GM18502 (cell line): ENCODE results near the gene NOTUM.

Source experiments
- ATAC-seq: cut with Tn5 transposase; IDR thresholded peaks from one replicate; pipeline ENCODE4 v1.9.1; 2021; ENCODE audit warnings: mild to moderate bottlenecking; ENCODE audit not compliant: unreplicated experiment, poor library complexity

NOTUM gene

GRCh38 chr17:81941484-81942166 lies 19.4 kb downstream of the NOTUM start:
- no peak for ATAC-seq

DNA sequence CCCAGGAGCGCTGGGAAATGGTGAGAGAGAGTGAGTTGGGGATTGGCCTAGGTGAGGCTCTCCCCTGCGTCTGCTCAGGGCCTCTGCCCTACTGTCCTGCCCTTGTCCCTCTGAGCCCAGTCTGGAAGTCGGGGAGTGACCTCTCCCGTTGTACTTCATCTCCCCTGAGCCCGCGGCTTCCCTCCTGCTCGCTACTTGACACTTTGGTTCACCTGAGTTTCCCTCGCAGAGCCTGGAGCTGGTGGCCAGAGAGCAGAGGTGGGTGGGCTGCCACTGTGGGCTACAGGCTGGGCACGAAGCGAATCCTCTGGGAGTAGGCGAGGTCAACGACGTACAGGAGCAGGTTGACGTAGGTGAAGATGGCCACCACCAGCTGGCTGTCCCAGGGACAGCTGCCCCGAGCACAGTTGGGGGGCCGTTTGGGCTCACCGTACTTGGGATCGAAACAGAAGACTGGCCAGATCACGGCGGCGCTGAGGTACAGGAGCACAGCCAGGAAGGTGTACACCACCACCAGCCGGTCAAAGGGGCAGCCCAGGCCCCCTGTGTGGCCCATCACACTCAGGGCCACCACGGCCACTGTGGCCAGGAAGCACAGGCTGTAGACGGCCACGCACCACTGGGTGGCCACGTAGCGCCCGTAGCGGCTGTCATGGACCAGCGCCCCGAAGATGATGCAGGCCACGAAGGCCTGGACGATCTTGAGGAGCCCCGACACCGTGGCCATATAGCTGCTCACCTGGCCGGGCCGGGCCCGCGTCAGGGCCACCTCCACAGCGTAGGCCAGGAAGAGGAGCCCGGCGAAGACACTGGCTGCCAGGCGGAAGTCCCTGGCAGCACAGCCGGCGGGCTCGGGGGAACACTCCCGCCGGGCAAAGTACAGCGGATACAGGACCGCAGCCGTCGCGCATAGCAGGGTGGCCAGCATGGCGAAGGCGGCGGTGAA lies 20.2 kb downstream of the NOTUM start:
- ATAC-seq, result no peak

- ATAC-seq, result no peak
Observed at GRCh38 chr17:81939881-81940385, 21.1 kb downstream of the NOTUM start.

- ATAC-seq, result no peak
Observed at GRCh38 chr17:81939218-81939617, 21.8 kb downstream of the NOTUM start.

DNA sequence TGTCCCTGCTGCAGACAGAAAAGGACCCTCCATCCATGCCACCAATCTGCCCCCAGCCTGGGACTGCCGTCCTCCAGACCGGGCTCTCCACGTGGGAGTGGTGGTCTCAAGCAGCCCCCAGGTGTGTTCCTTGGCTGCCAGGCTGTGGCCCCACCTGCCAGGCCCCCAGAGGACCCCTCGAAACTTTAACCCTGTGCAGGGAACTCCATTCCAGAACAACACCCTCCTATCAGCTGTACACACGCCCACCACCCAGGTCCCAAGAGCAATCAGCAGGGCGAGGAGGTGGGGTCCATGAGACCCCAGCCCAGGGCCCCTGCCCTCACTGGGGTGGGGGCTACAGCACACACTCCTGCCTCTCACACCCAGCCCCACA lies 25.3 kb downstream of the NOTUM start:
- no peak for ATAC-seq

DNA sequence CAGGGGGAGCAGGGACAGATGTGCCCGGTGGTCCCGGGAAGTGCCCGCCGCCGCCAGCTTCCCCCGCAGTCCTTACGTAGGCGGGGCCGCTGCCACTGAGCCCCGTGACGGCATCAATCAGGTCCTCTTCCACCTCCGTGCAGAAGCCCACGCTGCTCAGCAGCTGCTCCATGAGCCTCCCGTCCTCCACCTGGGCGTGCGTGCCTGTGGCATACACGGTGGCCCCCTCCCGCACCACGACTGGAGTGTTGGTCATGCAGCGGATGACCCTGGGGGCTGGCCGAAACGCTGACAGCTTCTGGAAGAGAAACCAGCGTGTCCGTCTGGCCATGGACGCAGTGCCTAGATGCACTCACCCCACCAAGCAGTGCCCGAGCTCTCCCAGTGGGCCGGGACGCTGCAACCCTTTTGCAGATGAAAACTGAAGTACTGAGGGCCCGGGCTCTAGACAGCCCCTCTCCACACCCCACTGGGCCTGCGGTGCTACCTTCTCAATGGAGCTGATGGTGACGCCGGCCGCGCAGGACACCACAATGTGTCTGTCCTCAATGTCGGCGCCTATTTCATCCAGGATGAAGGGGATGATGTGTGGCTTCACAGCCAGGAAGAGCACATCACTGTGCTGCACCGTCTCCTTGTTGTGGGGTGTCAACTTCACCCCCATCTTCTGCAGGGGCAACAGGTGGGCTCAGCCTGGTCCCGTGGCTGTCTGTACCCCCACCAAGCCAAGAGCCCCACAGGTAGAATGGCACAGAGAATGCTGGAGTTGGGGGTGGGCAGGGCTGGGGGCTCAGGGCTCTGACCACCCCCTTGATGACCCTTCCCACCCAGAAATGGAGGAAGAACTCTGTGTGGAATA lies 25.9 kb downstream of the NOTUM start:
- ATAC-seq, result no peak

DNA sequence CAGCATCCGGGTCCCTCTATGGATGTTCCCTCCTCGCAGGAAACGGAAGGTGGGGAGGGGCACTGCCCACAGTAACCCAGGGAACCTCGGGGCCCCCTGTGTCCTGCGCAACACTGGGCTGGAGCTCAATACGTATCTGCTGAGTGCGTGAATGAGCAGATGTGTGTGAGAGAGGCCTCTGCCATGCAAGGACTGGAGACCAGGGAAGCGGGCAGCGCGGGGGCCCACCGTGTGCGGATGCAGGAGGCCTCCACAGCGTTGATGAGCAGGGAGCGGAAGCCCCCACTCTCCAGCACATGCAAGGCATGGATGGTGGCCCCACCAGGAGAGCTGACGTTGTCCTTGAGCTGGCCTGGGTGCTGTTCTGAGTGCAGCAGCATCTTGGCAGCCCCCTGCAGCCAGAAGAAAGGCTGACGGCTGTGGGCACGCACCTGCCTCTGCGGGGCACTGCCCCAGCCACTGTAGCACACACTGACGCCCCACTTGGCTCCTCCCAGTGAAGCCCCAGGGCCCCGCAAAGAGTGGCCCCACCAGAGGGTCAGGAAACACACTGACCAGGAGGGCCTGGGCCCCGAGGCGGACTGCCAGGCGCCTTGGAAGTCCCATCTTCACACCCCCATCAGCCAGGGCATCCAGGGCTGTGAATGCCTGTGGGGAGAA lies 26.8 kb downstream of the NOTUM start:
- ATAC-seq, result no peak

- ATAC-seq, result no peak
Observed at GRCh38 chr17:81933178-81933699, 27.7 kb downstream of the NOTUM start.

GRCh38 chr17:81932333-81932983 lies 28.5 kb downstream of the NOTUM start:
- ATAC-seq, result no peak

- ATAC-seq, result no peak
Observed at GRCh38 chr17:81931557-81932332, 29.2 kb downstream of the NOTUM start.

GRCh38 chr17:81931189-81931556 lies 29.8 kb downstream of the NOTUM start:
- ATAC-seq, result no peak

DNA sequence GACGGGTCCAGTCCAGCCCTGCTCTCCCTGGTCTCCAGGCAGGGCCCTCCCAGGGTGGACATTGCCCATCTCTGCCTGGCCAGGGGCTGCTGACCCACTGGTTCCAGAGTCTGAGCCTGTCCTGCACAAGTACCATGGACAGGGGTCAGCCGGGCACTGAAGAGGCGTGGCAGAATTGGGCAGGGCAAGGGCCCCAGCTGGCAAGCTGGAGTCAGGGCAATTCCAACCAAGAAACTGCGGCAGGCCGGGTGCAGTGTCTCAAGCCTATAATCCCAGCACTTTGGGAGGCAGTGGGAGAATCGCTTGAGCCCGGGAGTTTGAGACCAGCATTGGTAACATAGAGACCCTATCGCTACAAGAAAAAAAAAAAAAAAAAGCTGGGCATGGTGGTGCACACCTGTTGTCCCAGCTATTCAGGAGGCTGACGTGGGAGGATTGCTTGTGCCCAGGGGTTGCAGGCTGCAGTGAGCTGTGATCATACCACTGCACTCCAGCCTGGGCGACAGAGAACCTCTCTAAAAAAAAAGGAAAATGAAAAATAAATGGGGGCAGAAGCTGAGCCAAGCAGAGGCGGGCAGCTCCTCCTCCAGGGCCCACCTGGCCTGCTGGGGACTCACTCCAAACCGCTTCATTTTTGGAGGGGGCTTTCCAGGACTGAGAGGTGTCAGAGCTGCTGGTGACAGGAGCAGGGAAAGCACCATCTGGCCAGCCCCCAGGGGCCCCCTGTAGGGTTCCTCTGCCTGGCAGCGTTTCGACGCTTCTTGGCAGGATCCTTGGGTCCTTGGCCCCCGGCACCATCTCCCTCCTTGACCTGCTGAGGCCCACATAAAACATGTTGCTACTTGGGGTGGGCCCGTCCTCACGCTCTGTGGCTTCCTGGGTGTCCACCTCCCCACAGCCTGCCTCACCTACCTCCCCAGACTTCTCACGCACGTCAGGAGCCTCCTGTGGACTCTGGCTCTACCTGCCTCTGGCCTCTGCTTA lies 30.6 kb downstream of the NOTUM start:
- no peak for ATAC-seq

DNA sequence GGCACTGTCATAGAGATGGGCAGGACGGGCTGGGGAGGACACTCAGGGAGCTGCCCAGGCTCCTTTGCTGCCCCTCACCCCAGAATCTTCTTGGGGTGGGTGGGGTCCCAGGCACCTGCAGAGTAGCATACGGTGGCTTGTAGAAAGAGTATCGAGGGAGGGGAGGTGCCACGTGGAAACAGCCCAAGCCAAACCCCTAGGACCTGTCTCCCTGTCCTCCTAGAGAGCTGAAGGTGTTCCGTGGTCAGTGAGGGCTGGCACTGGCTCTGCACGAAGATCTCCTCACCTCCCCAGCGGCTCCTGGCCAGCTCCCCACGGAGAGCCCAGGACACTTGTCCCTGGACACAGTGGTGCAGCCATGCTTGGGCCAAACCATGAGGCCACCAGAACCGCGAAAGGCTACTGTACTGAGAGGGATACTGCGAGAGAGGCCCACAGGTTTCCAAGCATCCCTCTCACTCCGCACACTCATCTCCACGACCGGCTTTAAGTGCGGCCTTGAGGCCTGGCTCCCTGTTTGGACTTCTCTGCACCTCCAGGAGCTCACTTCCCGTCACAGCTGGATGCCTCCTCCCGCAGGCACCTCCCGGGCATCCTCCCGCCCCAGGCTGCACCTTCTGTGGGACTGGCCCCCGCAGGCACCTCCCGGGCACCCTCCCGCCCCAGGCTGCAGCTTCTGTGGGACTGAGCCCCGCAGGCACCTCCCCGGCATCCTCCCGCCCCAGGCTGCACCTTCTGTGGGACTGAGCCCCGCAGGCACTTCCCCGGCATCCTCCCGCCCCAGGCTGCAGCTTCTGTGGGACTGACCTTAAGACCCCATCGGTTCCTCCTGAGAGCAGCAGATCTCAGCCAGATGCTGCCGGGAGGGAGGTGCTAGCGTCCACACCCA lies 31.5 kb downstream of the NOTUM start:
- ATAC-seq, result no peak

- ATAC-seq, result no peak
Observed at GRCh38 chr17:81928544-81929252, 32.3 kb downstream of the NOTUM start.

DNA sequence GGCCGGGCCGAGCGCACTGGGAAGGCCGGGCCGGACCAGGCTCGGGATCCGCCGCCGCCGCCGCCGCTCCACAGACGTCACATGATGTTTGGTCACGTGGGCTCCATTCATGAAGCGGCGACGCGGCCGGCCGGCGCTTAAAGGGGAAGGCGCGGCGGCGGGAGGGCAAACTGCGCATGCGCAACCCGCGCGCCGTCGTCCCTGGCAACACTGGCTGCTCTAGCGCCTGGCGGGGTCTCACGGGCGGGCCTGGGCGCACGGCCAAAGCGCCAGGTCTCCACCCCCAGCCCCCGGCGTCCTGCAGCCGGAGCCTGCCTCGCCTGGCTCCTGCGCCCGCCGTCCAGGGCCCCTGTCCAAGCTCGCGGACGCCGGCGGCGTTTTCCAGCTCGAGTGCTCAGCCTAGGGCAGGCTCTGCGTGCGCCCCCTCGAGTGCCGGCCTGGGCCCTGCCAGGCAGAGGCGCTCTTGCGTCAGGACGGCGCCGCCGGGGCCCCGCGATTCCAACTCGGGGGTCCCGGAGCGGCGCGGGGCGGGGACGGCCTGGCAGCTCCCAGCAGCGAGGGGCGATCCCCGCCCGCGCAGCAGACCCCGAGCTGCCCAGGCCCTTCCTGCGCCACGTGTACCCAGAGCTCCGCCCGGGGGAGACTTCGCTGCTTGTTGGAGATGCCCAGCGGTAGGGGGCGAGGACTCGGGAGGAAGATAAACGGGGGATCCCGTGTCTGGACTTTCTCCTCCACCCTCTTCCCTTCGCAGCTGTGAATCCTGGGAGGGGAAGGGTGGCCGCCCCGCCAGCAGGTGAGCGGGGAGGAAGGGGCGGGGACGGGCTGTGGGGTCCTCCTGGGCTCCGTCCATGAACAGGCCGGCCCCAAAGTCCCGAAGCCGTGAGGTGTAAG lies 33.1 kb downstream of the NOTUM start, which contains the start of gene MAFG:
TSS of gene MAFG (minus strand) at position 83 of the 891 bp plus-strand sequence. CDS start 4,550 bp downstream, outside the sequence.
- ATAC-seq, result peak; percentile 58
